ENCODE results near the gene MSI1.
"Not testable (repeated sequence)": the region's sequence is repeated elsewhere in the genome, so short reads cannot be mapped to it uniquely, and the experiment has no call there.

The MSI1 gene

GRCh38 chr12:120357104-120357503, 11.9 kb downstream of the MSI1 start:
- DNase-seq (ENCODE audit: low read depth in 2 of 2): no peak

- DNase-seq (ENCODE audit: low read depth in 2 of 2): peak; percentile 71 to 72
These were observed 12.4 kb downstream of the MSI1 start for GRCh38 chr12:120356567-120357030.

GRCh38 chr12:120353556-120354317, 15.2 kb downstream of the MSI1 start:
- DNase-seq (ENCODE audit: low read depth in 2 of 2): no peak

GRCh38 chr12:120353136-120353535, 15.8 kb downstream of the MSI1 start:
- no peak for DNase-seq (ENCODE audit: low read depth in 2 of 2)

- DNase-seq (ENCODE audit: low read depth in 2 of 2): no peak
These were observed 16.8 kb downstream of the MSI1 start for GRCh38 chr12:120352117-120352516.

- no peak for DNase-seq (ENCODE audit: low read depth in 2 of 2)
These were observed 18.2 kb downstream of the MSI1 start for GRCh38 chr12:120350576-120351350.

- DNase-seq (ENCODE audit: low read depth in 2 of 2): no peak
These were observed 21.2 kb downstream of the MSI1 start for GRCh38 chr12:120347766-120348165.

- no peak for DNase-seq (ENCODE audit: low read depth in 2 of 2)
These were observed 22.3 kb downstream of the MSI1 start for GRCh38 chr12:120346681-120347080.

GRCh38 chr12:120346031-120346430, 22.9 kb downstream of the MSI1 start:
- no peak for DNase-seq (ENCODE audit: low read depth in 2 of 2)

- no peak for DNase-seq (ENCODE audit: low read depth in 2 of 2)
These were observed 25.3 kb downstream of the MSI1 start for GRCh38 chr12:120343692-120344091.

- DNase-seq (ENCODE audit: low read depth in 2 of 2): no peak
These were observed 25.9 kb downstream of the MSI1 start for GRCh38 chr12:120343039-120343537.

- DNase-seq (ENCODE audit: low read depth in 2 of 2): no peak
These were observed 26.6 kb downstream of the MSI1 start for GRCh38 chr12:120342175-120343038.

GRCh38 chr12:120339256-120339655, 29.7 kb downstream of the MSI1 start:
- DNase-seq (ENCODE audit: low read depth in 2 of 2): no peak

GRCh38 chr12:120337730-120338129, 31.2 kb downstream of the MSI1 start:
- no peak for DNase-seq (ENCODE audit: low read depth in 2 of 2)

GRCh38 chr12:120336392-120336791, 32.6 kb downstream of the MSI1 start:
- not testable (repeated sequence) for DNase-seq (ENCODE audit: low read depth in 2 of 2)

- DNase-seq (ENCODE audit: low read depth in 2 of 2): peak in 1 of 2 donors; percentile 27
These were observed 33.5 kb downstream of the MSI1 start for GRCh38 chr12:120335447-120335846.

GRCh38 chr12:120332523-120332922, 36.4 kb downstream of the MSI1 start:
- no peak for DNase-seq (ENCODE audit: low read depth in 2 of 2)

GRCh38 chr12:120332041-120332440, 36.9 kb downstream of the MSI1 start:
- no peak for DNase-seq (ENCODE audit: low read depth in 2 of 2)

GRCh38 chr12:120331390-120331789, 37.6 kb downstream of the MSI1 start:
- DNase-seq (ENCODE audit: low read depth in 2 of 2): no peak

- DNase-seq (ENCODE audit: low read depth in 2 of 2): no peak
These were observed 40.7 kb downstream of the MSI1 start for GRCh38 chr12:120328228-120328627.

GRCh38 chr12:120327593-120327992, 41.4 kb downstream of the MSI1 start, which contains the start of gene PLA2G1B:
PLA2G1B (minus strand) TSS chr12:120327779; CDS start chr12:120327753, 26 bp downstream.
- no peak for DNase-seq (ENCODE audit: low read depth in 2 of 2)
